Panc1 (cell line): ENCODE results near the gene DRAXIN. TPM values are rescaled to one million over a fixed set of nuclear protein-coding genes. Genes with fewer than 3 reads are reported as not detected.

ENCODE experiments used
- ATAC-seq: fragments of 200-7000 bp; cut with Tn5 transposase; 2 replicates; pipeline ENCODE4 v1.9.1; 2020; ENCODE audit warnings: mild to moderate bottlenecking, moderate library complexity
- BruUV-seq: library from RNA; stranded (reverse); fragments of 400-500 nt; replicated peaks from 2 replicates; lab custom pipeline; 2021; lab: Mats Ljungman, UMichigan
- CTCF ChIA-PET: fragments of 300-600 bp; sonication (Branson Sonifier 250); formaldehyde crosslinking; loops from one replicate; lab custom pipeline; 2022; ENCODE audit warnings: antibody characterized with exemption; lab: Charles Lee
- POLR2A ChIA-PET: fragments of 300-600 bp; sonication (Branson Sonifier 250); formaldehyde crosslinking; loops from one replicate; lab custom pipeline; 2022; ENCODE audit warnings: antibody characterized with exemption; lab: Charles Lee
- DNase-seq: peaks from one replicate; pipeline ENCODE4 v3.0.0-alpha.2; 2010; ENCODE audit warnings: low read depth, low spot score
- H3K27ac ChIP-seq: 2 replicates; pipeline ENCODE4 v1.5.1; 2011; ENCODE audit warnings: mild to moderate bottlenecking, low read length, inconsistent platforms
- H3K27me3 ChIP-seq: fragments of 200-500 bp; sonication (Bioruptor generic); 2 replicates; pipeline ENCODE4 v1.6.0; 2014; ENCODE audit warnings: low read length, inconsistent platforms; ENCODE audit not compliant: control insufficient read depth, insufficient read depth
- H3K36me3 ChIP-seq: fragments of 200-500 bp; sonication (Bioruptor generic); 2 replicates; pipeline ENCODE4 v1.5.1; 2014; ENCODE audit warnings: inconsistent platforms, mild to moderate bottlenecking, low read length, moderate library complexity; ENCODE audit not compliant: control insufficient read depth, insufficient read depth
- H3K4me1 ChIP-seq: 2 replicates; pipeline ENCODE4 v1.5.1; 2011; ENCODE audit warnings: inconsistent platforms, mild to moderate bottlenecking, low read length, moderate library complexity; ENCODE audit not compliant: control insufficient read depth, insufficient read depth
- H3K4me3 ChIP-seq, 2 experiments: 2 replicates each; pipeline ENCODE4 v1.5.1; 2011 to 2012; ENCODE audit warnings: low read depth in 2 of 2, low read length in 2 of 2, mild to moderate bottlenecking in 2 of 2, inconsistent platforms in 1 of 2, moderate library complexity in 1 of 2
- H3K9me3 ChIP-seq: fragments of 200-500 bp; sonication (Bioruptor generic); 2 replicates; pipeline ENCODE4 v1.5.1; 2014; ENCODE audit warnings: low read depth, mild to moderate bottlenecking, inconsistent platforms, low read length, moderate library complexity; ENCODE audit not compliant: control insufficient read depth, insufficient read depth
- CTCF ChIP-seq: fragments of 450-650 bp; IDR thresholded peaks from 2 replicates; pipeline ENCODE4 v1.5.1; 2017; ENCODE audit warnings: mild to moderate bottlenecking
- POLR2AphosphoS5 ChIP-seq: IDR thresholded peaks from 2 replicates; pipeline ENCODE4 v1.6.1; 2012; ENCODE audit warnings: mild to moderate bottlenecking, low read depth, low read length, moderate library complexity
- REST ChIP-seq, 2 experiments: IDR thresholded peaks; 2 replicates each; pipeline ENCODE4 v1.6.1; 2011 to 2012; ENCODE audit warnings: low read depth in 2 of 2, control low read depth in 1 of 2, low read length in 1 of 2, mild to moderate bottlenecking in 1 of 2, moderate library complexity in 1 of 2; ENCODE audit not compliant: insufficient read depth in 1 of 2
- SIN3A ChIP-seq: IDR thresholded peaks from 2 replicates; pipeline ENCODE4 v1.6.1; 2012; ENCODE audit warnings: low read depth, mild to moderate bottlenecking, low read length, moderate library complexity, borderline replicate concordance; ENCODE audit not compliant: insufficient read depth
- TCF7L2 ChIP-seq: IDR thresholded peaks from 2 replicates; pipeline ENCODE4 v1.6.1; 2011; ENCODE audit warnings: mild to moderate bottlenecking, low read depth, low read length, inconsistent platforms
- in situ Hi-C: cut with HindIII; loops from 2 replicates; pipeline ENCODE4 v1.10.0; 2016; ENCODE audit warnings: low sequenced_read_pairs, low pct_unique_long_range_greater_than_20kb
- intact Hi-C: fragments of 100-400 bp; cut with micrococcal nuclease; formaldehyde crosslinking; loops from one replicate; pipeline ENCODE4 v1.10.0; 2022; ENCODE audit not compliant: unreplicated experiment
- total RNA-seq: library from RNA; stranded (reverse); gene quantifications from one replicate; pipeline ENCODE4 v1.2.1, GENCODE V29; 2021; ENCODE audit not compliant: unreplicated experiment

DRAXIN gene
- total RNA-seq, 1 experiment from 2014 or later = 0.13 TPM

DNA sequence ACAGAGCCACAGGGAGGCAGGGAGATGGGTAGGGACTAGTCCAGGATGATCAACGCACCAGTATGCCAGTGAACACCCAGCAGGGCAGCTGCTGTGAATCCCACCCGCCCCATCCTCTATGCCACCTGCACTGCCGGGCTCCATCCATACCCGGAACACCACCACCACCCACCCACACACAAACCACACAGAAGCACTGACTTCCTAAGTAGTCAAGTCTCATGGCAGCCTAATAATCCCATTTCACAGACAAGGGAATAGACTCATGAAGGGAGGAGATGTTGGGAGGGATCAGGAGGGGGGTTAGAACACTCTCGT, 6.3 kb downstream of the DRAXIN start:
- ATAC-seq = no peak
- Histone ChIP-seq H3K4me3 (no peak overlapping the region), H3K27ac (no peak overlapping the region), H3K27me3 (no peaks in the 10 kb centered on the region), H3K9me3 (no peaks in the 10 kb centered on the region), H3K4me1 (peaks cover 4% of the 10 kb centered on the region; the same call in 1 of the 2 replicates), H3K36me3 (no peaks in the 10 kb centered on the region)
- CTCF ChIA-PET = no interaction called here
- POLR2A ChIA-PET = no interaction called here
- intact Hi-C loops = no loop called here
- no peak for DNase-seq
- no peak for TF ChIP-seq SIN3A
- no peak for TF ChIP-seq REST (IDR thresholded peaks at IDR 0.05; ENCODE audit: insufficient read depth in 1 of 2, low read depth in 2 of 2, low read length in 1 of 2)
- no peak for TF ChIP-seq POLR2AphosphoS5
- TF ChIP-seq CTCF = no peak
- TF ChIP-seq TCF7L2 = no peak
- BruUV-seq = no TSS peak
- in situ Hi-C loops = no loop called here

DNA sequence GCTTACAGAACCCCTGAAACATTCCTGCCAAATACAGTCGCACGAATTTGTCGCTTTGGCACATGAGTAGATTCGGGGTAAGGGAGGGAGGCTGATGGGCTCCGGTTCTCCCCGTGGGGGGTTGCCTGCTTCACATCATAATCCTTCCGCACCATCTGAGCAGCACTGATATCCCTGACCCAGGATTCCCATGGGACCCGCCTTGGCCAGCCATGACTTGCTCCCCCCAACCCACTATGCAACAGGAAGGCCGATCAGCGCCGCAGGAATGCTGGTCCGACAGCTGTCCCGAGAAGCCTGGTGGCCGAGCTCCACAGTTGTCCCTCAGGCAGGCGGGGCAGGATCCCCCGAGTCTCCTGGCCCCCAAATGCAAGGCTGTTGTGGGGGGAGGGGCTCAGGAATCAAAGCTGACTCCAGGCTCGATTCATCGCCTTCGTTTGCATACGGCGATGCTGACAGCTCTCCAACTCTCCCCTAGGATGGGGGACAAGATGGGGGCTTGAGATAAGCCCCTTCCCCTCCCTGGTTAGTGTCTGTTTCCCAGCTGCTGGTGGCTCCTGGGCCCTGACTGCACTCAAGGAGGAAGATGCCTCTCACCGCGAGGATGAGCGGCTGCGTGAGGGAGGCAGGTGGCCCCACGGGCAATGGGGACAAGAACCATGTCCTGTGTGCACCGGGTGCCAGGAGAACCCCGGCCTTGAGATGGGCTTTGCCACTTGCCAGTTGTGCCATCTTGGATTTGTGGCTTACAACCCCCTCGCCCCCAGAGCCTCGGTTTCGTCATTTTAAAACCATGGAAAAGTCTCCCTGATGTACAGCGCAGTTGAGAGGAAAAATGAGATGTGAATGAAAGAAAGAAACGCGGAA, 9.3 kb downstream of the DRAXIN start:
- intact Hi-C loops (no loop called here), in situ Hi-C loops (no loop called here)
- ChIA-PET POLR2A (no interaction called here), CTCF (interaction anchor here (0.7 kb wide), 1 partner anchor 357 kb away, joined by 3 read pairs; no protein-coding TSS in a partner anchor)
- BruUV-seq = no TSS peak
- H3K4me3 ChIP-seq = no peak overlapping the region
- no peak for ATAC-seq
- H3K4me1 ChIP-seq = no peaks in the 10 kb centered on the region
- H3K9me3 ChIP-seq = no peaks in the 10 kb centered on the region
- H3K27me3 ChIP-seq = no peaks in the 10 kb centered on the region
- no peak for DNase-seq
- H3K36me3 ChIP-seq = no peaks in the 10 kb centered on the region
- no peak overlapping the region for H3K27ac ChIP-seq
- TF ChIP-seq TCF7L2 = no peak
- no peak for TF ChIP-seq SIN3A
- no peak for TF ChIP-seq POLR2AphosphoS5
- TF ChIP-seq CTCF = no peak
- no peak for TF ChIP-seq REST (IDR thresholded peaks at IDR 0.05; ENCODE audit: insufficient read depth in 1 of 2, low read depth in 2 of 2, low read length in 1 of 2)
